Stimulated activated CD8-positive, alpha-beta memory T cell treated with anti-CD3 and anti-CD28 coated beads, Interleukin-12 subunit alpha, Interleukin-12 subunit beta, amount 100 ng/mL, for 1 hour (primary cell): Measurements from ENCODE around the gene SYP.
"Not testable (repeated sequence)": the region's sequence is repeated elsewhere in the genome, so short reads cannot be mapped to it uniquely, and the experiment has no call there.

Experiments
- DNase-seq: peaks from one replicate; pipeline ENCODE4 v3.0.0-alpha.2; 2020; ENCODE audit warnings: low read depth

The SYP gene

GRCh38 chrX:49189606-49190005 is 10.4 kb downstream of the SYP start:
- DNase-seq = no peak

GRCh38 chrX:49188468-49189076 is 11.4 kb downstream of the SYP start:
- DNase-seq = no peak

GRCh38 chrX:49187526-49187925 is 12.5 kb downstream of the SYP start:
- no peak for DNase-seq

- no peak for DNase-seq
Measured at GRCh38 chrX:49187028-49187394, 13.0 kb downstream of the SYP start.

- peak; percentile 66 for DNase-seq
Measured at GRCh38 chrX:49186125-49187027, 13.6 kb downstream of the SYP start, which contains the start of gene PRICKLE3. TSS of gene PRICKLE3 (minus strand) at chrX:49186373. CDS start at chrX:49186297, 76 bp downstream.

GRCh38 chrX:49184294-49185281 is 15.4 kb downstream of the SYP start:
- DNase-seq = no peak

GRCh38 chrX:49183701-49184281 is 16.2 kb downstream of the SYP start:
- no peak for DNase-seq

- no peak for DNase-seq
Measured at GRCh38 chrX:49179358-49179757, 20.6 kb downstream of the SYP start.

- DNase-seq = no peak
Measured at GRCh38 chrX:49178537-49178936, 21.5 kb downstream of the SYP start.

- no peak for DNase-seq
Measured at GRCh38 chrX:49177873-49178480, 22.0 kb downstream of the SYP start.

GRCh38 chrX:49177338-49177833 is 22.6 kb downstream of the SYP start:
- DNase-seq = no peak

GRCh38 chrX:49176421-49177326 is 23.3 kb downstream of the SYP start:
- no peak for DNase-seq

GRCh38 chrX:49175435-49176274 is 24.3 kb downstream of the SYP start:
- DNase-seq = no peak

- DNase-seq = no peak
Measured at GRCh38 chrX:49174723-49175122, 25.3 kb downstream of the SYP start.

GRCh38 chrX:49173544-49173943 is 26.4 kb downstream of the SYP start:
- DNase-seq = not testable (repeated sequence)

- peak; percentile 50 for DNase-seq
Measured at GRCh38 chrX:49172280-49172780, 27.7 kb downstream of the SYP start.

GRCh38 chrX:49171752-49172279 is 28.2 kb downstream of the SYP start, which contains the start of gene PLP2:
TSS of gene PLP2 (plus strand) at chrX:49171898. CDS start at chrX:49172001, 103 bp downstream.
- peak; percentile 57 for DNase-seq

- no peak for DNase-seq
Measured at GRCh38 chrX:49167740-49168108, 32.3 kb downstream of the SYP start.
